Measurements from ENCODE around the gene CPB2. TPM values are rescaled to one million over a fixed set of nuclear protein-coding genes. Genes with fewer than 3 reads are reported as not detected.

The CPB2 gene
- total RNA-seq, 1 experiment from 2014 or later = not detected

DNA sequence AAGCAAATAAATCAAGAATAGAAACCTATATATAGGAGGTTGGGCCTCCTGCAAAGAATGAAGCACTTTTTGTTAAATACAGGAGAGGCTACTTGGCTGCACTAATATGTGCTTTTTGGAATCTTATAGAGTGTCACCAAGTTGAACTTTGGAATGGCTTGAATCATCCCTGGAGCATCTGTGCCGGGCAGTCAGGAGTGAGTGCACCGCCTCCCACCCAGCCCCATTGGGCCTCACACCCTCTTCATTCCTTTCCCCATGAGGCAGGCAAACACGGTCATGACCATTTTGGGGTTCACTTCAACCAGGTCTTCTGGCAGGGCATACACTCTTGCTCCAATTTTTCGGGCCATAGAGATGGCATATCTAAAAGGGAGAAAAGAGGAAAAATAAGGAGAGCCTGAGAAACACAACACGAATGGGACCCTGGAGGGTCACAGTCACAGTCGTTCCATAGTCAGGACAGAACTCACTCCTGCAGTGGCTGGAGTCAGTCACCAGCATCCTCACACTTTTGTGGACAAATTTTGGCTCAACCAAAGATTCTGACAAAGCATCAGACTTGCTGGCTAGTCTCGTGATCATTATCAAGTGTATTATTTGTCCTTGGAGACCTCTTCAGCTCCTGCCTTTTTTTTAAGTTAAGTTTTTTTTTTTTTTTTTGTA, 22.7 kb upstream of the CPB2 start:
- DNase-seq (ENCODE audit: low spot score) = no peak

DNA sequence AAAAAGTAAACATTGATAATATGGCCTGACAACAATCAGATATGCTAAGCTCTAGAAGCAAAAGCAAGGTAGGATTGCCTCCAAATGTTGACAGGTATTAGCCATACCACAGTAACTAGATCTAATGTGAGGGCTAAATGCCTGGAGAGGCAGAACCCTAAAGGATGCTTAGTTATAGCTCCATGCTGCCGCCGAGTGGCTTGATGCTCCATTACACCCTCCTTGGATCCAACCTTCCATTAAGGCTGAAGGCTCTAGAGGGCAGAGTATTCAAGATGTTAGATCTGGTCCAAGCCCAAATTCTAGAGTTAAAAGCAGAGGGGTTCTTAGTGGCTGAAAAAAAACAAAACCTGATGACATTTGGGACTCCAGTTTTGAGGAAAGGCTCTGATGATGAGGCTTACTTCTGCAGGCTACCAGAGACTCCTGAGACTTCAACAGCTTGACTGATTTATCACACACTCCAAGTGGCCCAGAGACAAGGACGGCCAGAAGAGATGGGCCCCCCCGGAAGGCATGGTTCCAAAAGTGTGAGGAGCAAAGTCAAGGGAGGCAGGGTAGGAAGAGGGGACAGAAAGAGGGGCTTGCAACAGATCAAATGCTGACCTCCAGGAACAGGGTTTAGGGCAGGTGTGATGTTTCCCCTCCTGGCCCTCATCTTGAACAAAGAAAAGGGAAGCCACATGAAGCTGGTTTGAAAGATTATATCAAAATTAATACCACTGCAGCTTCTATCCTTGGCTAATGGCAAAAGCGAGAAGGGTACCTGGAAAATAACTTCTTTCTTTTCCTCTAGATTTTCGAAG, 21.9 kb upstream of the CPB2 start:
- peak; percentile 57 for DNase-seq (ENCODE audit: low spot score)

DNA sequence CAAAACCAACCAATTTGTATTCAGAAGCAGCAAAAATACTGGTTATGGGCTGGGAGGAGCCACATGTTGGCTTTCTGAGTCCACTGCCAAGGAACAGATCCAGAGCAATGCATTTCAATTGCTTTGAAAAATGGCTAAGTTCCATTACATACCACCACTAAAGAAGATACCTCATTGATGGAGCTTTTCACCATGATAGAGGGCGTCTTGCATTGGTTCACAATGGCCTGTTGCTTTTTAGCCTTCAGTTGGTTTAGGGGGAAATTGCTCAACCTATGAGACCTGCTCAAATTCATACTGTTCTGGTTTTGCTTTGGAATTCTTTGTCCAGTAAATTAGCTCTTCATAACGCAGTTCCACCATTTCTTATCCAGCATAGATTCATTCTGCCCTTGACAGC, 21.2 kb upstream of the CPB2 start:
- DNase-seq (ENCODE audit: low spot score) = no peak

DNA sequence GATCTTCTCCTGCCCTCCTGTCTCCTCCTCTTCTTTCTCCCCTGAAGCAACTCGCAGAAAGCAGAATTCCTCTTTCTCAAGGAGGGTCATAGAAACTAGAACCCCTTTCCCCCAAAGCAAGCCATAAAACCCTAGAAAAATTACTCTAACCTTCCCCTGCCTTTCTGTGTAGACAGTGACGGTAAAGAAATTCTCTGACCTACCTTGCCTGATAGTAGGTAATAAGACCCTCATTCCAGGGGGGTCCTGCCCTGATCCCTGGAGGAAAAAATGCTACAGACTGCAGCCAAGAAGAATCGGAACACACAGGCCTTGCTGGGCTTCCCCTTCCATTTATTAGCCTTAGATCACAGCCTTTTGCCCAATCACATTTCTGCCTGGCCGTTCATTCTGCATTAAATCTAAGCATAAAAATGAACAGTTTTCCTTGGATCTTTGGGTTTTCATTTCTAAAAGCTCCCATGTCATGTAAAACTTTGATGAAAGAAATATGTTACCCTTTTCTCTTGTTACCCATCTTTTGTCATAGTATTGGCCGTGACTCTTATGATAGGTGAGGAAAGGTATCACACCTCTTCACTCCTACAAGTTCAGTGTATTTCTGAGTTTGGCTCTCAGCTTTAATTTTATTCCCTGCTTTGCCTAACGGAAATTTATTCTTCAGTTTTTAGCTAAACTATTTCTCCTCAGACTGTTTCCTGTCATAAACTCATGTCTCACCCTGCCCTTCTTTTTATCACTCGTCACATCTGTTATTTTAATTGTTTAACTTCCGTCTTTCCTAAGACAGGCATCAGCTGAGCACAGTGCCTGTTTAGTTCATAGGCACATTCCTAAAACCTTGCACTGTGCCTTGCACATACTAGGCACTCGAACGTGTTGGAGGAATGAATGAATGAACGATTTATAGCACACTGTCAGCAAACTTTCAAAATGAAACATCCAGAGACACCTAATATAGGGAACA, 20.4 kb upstream of the CPB2 start:
- DNase-seq (ENCODE audit: low spot score) = no peak

DNA sequence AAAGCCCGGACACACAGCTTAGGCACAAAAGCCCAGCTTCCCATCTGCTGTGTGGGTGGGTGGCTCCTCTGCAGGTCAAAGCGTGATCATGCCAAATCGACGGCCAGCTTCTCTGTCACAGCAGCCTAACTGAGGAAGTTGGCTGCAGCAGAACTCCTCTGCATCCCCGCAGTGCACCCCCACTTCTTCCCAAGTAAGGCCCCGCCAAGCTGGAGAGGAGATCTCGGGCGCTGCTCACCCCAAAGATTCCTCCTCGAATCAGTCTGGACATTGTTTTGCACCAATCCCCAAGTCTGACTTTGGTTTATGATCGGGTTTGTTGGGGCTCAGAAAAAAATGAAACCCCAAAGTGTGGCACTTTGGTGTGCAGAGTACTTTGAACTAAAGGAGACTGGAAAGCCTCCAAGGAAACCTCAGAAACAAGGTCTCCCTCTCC, 19.7 kb upstream of the CPB2 start:
- DNase-seq (ENCODE audit: low spot score) = no peak

DNA sequence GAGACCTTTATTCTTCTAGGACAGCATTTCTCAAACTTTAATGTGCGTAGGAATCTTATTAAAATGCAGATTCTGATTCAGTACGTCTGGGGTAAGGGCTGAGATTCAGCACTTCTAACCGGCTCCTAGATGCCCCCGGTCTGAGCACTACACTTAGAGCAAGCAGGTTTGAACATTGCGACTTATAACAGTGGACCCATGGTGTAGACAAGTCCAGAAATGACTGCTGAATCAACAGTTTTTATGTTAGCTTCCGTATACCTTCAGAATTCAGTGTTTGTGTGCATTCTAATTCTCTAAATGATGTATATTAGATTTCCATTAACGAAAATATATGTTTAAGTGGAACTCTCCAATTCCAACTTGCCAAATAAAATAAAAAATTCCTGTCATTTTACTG, 17.5 kb upstream of the CPB2 start:
- DNase-seq (ENCODE audit: low spot score) = no peak

DNA sequence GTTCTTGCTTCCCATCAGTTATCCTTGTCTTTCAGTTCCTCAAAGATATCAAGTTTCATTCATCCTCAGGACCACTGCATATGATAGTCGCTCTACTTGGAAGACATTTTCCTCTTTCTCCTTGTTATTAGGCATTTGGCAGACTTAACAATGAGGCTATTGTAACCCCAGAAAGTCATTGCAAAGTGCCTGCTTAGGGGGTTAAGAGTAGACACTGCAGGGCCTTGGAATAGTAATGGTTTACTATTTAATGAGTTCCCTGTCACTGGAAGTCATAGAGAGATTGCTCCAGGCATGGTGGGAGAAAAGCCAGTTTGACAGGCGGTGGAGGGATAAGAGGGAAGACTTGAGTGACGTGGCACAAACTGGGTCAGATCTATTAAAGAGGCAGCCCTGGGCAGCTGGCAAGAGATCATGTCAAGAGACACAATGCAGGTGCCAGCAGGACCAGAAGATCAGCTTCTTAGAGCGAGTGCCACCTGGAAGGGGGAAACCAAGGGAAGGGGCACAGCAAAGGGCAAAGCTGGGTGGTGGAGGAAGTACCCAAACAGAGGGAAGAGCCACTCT, 16.8 kb upstream of the CPB2 start:
- DNase-seq (ENCODE audit: low spot score) = no peak

DNA sequence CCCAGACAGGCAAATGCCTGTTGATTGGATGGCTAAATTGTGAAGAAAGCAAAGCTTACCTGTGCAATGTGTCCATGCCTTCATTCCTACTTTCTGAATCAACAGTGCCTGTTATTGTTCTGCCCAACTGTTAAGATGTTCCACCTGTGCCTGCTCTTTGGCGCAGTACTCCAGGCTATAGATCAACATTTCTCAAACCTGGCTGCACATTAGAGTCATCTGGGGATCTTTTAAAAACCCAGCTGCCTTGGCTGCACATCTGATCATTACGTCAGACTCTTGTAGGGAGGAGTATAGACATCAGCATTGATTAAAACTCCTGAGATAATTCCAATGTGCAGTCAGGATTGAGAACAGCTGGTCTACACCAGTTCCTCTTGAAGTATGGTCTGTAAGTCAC, 16.2 kb upstream of the CPB2 start:
- no peak for DNase-seq (ENCODE audit: low spot score)

DNA sequence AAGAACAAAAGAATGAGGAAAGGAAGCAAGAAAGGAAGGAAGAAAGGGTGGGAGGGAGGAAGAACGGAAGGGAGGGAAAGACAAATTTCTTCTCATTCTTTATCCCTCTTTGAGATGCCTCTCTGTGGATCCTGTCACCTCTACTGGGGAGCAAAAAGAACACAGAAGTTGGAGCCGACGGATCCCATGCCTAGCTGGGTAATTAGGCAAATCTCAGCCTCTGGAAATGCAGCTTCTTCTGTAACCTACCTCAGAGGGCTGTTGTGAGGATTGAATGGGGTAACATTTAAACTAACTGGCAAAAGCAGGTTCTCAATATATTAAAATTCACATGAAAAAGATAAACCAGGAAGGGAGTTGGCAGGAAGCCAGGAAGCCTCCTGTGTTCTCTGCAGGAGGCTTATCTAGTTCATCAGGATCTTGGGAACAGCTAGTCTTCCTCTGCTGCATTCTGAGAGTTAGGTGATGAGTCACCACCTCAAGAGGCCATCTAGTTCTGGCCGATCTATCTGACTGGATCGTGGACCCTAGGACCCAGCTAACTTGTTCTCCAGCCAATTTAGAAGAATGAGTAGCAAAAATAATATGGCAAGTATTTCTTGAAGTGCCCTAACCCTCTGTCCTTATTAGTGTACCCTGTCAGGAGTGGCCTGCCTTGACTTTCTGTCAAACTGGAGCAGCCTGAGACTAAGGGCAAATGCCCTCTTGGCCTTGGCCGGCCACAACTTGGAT, 15.2 kb upstream of the CPB2 start:
- peak; percentile 14 for DNase-seq (ENCODE audit: low spot score)

DNA sequence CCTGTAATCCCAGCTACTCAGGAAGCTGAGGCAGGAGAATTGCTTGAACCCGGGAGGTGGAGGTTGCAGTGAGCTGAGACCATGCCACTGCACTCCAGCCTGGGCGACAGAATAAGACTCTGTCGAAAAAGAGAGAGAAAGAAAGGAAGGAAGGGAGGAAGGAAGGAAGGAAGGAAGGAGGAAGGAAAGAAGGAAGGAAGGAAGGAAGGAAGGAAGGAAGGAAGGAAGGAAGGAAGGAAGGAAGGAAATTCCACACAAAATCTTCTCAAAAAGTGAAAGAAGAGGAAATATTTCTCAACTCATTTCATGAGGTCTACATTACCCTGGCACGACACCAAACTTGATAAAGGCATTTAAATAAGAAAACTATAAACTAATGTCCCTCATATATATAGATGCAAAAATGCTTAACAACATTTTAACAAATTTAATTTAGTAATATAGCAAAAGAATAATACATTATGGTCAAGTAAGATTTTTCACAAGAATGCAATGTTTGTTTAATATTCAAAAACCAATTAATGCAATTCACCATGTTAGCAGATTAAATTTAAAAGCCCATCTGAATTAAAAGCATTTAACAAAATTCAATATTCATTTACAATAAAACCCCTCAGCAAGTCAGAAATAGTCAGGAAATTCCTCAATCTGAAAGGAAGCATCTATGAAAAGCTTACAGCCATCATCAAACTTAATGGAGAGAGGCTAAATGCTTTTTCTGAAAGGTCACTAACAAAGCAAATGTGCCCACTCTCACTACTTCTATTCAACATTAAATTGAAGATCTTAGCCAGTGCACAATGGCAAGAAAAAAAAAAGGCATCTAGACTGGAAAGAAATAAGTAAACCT, 12.0 kb upstream of the CPB2 start:
- DNase-seq (ENCODE audit: low spot score) = no peak

DNA sequence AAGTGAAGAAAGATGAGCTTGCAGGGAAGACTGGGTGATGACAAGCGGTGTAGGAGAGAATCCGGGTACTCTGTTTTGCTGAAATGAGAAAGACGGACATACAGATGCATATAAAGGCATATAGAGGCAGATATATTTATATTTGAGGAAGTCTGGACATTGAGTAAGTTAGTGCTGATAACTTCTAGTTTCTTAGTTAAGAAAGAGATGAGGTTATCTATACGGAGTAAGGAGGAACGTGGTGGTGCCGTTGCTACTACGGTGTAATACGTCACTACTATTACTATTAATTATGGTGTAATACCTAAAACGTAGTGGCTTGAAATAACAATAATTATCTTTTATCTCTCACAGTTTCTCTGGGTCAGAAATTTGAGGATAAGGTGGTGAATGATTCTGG, 9.8 kb upstream of the CPB2 start:
- DNase-seq (ENCODE audit: low spot score) = no peak

DNA sequence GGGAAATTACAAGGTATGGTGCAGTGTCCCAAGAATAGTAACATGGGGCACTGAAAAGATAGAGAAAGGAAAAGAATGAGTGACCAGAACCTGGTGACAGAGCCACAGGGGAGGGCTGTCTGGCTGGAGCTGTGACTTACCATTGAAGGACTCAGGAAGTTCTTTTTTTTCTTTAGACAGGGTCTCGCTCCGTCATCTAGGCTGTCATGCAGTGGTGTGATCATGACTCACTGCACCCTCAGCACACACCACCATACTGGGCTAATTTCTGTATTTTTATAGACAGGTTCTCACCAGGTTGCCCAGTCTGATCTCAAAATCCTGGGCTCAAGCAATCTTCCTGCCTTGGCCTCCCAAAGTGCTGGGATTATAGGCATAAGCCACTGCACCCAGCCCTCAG, 8.8 kb upstream of the CPB2 start:
- DNase-seq (ENCODE audit: low spot score) = no peak

DNA sequence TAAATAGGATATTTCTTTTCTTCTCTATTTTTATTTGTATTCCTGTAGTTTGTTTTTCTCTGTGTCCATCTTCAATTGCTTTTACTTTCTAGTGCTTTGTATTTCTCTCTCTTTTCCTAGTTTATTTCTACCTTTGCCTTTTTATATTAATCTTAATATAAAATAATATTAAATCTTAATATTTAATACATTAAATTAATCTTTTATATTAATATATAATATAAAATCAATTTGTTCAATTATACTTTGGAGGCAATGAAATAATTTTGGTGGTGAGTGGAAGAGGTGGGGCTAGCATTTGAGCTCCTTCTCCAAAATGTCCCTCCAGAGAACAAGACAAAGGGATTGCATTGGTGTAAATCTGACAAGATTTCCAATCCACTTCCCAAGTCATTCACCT, 6.3 kb upstream of the CPB2 start:
- no peak for DNase-seq (ENCODE audit: low spot score)

DNA sequence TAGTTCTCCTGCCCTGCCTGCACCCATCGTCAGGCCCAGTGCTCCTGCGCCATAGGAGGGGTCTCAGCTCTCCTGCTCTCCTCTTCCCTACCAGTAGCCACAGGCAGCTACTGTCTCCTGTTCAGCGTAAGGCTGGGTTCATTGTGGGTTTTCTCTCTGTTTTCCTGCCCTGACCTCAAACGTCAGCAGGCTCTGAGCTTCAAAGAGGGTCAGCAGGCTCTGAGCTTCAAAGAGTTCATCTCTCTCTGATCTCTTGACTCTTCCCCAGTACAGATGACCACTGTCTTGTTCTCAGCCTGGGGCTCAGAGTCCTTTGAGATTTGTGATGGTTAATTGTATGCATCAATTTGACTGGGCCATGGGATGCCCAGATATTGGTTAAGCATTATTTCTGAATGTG, 4.6 kb upstream of the CPB2 start:
- no peak for DNase-seq (ENCODE audit: low spot score)

DNA sequence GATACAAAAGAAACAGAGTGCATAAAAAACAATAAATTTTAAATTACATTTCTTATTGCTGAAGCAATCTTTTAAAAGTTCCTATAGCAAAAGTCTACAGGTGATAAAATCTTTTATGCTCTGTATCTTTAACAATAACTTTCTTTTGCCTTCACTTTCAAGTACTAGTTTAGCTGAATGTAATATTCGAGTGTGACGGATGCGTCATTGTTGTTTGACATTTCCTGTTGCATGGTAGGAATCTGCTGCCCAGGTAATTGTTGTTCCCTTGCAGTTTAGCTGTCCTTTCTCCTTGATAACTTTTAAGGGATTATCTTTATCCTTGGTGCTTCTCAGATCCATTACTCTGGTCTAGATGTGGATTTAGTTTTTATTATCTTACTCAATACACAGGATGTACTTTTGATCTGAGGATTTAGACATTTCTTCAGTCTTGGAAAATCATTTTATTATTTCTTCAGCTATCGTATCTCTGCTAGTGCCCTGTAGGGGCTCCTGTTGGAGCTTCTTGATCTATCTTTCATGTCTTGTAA, 2.1 kb upstream of the CPB2 start:
- no peak for DNase-seq (ENCODE audit: low spot score)

DNA sequence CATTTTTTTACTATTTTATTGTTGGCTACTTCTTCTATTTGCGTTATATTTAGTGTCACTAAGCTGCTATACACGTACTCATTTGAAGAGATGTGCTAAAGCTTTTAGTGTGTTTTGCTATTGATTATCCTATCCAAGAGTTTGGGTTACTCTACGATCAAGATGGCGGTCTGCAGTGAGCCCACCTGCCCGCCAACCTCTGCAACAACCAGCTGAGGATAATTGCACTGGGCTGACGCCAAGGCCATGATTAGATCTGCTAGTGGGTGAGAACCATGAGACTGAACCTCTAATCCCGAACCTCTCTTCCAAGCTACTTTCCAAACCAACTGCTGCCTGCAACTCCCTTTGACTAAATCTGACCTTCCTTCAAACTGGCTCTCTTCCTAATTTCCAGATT, 1.8 kb downstream of the CPB2 start:
- no peak for DNase-seq (ENCODE audit: low spot score)

DNA sequence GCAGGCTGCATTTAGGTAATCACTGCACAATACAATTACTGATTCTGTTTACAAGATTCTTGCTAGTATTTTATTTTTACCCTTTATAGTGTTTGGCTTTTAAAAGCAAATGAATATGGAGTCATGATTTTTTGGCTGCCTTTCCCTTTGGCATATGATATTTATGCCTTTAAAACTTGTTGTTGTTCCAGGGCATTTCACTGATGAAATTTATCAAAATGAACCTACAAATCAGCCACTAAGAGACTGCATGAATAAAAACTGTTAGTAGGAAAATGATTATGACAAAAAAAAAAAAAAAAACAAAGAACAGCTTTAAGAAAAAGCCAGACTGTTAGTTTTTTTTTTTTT, 2.6 kb downstream of the CPB2 start:
- no peak for DNase-seq (ENCODE audit: low spot score)

DNA sequence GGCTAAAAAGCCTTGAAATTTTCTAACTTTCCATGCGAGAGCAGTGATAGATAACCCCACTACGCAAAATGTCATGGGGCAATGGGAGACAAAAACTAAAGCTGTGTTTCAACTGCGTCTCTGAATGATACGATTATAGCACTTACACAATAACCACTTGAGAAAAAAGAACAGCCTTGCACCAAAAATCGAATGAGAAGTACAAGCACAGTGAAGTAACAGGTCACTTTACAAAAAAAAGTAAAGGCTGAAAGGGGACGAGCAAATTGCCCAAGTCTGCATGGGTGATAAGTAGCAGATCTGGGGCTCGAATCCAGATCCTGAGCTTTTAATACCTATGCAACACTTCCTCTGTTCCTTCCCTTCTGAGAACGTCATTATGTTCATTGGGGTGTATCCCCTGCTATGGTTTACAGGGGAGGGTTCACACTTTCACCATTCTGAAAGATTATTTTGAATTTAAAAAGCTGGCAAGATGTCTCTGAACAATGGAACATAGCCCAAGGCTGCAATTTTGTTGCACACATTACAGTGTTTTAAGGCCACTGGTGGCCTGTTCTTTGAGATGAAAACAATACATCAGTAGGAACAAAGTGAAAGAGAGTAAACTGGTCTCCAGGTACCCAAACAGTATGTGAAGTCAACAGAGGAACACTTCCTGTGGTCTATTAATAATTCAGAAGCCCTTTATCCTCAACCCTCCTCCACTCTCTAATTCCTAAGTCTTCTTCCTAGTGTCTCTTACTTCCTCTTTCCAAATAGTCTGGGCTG, 3.2 kb downstream of the CPB2 start:
- no peak for DNase-seq (ENCODE audit: low spot score)

DNA sequence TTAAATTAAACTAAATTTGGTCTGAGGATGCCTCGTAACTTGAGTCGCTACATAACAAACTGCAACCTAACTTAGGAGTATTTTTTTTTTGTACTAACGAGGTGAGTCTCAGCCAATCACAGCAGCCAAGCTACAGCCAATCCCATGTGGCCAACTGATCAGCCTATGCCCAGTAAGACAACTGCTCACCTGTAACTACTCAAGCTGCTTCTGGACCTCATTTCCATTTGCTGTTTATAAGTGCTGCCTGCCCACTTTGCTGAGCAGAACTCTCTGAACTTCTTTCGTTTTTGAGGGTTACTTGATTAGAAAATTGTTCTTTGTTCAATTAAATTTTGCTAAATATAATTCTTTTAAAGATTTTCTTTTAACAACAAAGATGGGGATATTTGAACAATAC, 3.8 kb downstream of the CPB2 start:
- no peak for DNase-seq (ENCODE audit: low spot score)
